SU-DHL-6 (cell line): ENCODE data around the gene PIAS3.

Source experiments
- CTCF ChIP-seq: fragments of 200-600 bp; sonication (generic); IDR thresholded peaks from one replicate; pipeline ENCODE4 v1.5.1; 2017; ENCODE audit warnings: antibody characterized with exemption, mild to moderate bottlenecking, low read length, moderate library complexity; ENCODE audit not compliant: insufficient read depth, poor library complexity, severe bottlenecking
- EZH2phosphoT487 ChIP-seq: fragments of 200-600 bp; sonication (generic), shearing (Covaris generic); conservative IDR thresholded peaks from 2 replicates; pipeline ENCODE4 v1.6.1; 2018; ENCODE audit warnings: mild to moderate bottlenecking, antibody characterized with exemption, low read length, moderate library complexity, mixed read lengths

- TF ChIP-seq CTCF: peak; percentile 25
- no peak for TF ChIP-seq EZH2phosphoT487
These were observed 12.7 kb downstream of the PIAS3 start for GRCh38 chr1:145846201-145846612.
